HG03457 (cell line): Measurements from ENCODE around the gene ATG5.

ENCODE experiments used
- ATAC-seq: cut with Tn5 transposase; IDR thresholded peaks from one replicate; pipeline ENCODE4 v1.9.1; 2021; ENCODE audit warnings: moderate number of reproducible peaks; ENCODE audit not compliant: unreplicated experiment

The ATG5 gene

DNA sequence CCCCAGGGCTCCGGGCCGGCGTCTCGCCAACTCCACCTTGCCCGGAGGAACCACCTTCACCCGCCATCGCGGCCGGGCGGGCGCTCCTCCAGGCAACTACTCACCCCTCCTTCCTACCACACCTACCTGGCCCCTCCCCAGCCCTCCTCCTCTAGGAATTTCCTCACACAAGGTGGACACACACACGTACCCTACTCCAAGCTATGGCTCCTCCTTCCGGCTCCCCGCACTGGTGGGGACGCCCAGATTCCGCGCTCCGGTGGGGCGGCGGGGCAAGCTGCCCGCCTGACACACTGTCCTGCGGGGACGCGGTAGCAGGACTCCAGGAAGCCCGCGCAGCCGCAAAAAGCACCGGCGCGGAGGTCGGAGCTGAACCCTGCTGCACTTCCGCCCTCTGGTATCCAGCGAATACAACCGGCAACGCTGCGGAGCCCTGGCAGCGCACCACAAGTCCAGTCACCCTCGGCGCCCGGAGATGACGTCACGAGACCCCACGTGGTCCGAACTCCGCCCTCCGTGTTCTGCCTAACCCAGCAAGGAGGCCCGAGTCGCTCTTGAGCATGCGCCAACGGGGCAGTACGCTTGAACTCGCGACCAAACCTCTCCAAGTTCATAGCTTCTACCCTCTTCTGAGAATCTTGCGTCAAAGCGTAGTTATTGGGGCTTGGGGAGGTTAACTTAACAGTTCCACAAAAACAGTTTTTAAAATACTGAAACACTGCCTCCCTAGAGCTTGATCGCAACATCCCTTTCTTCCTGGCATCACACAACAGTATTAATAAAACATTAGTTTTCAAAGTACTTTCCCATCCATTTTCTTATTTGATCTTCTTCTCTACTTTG lies at the start of gene ATG5:
Gene ATG5 (minus strand): TSS at position 425 of the 843 bp plus-strand sequence. CDS start 9,552 bp downstream, outside the sequence.
- ATAC-seq, result peak; percentile 91

DNA sequence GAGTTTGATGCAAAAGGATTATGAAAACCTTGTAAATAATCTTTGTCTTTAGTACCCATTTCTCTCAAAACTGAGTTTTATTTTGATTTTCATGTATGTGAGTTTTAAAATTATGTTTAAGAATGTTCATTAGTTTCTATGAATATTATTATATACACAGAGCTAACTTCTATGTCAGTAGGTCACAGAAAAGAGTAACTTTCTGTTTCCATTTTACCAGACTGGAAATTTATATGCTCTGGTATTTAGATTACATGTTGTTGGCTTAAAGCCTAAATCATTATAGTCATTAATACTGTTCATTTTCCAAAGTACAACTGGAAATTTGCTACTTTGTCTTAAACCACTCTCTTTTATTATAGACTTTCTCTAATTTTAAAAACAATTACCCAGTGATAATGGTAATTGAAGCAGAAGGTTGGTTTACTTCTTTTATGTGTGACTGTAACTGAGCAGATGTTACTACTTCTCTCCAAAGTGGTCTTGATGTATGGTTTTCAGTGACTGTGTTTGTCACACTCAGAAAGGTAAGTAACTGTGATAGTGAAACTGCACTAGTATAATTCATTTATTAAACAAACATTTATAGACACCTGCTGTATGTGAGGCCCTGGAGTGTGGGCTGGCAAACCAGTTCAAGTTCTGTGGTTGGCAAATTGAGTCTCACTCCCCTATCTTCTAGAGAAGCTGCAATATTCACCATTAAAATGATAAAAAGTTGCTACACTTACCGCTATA lies 48.1 kb upstream of the ATG5 start:
- ATAC-seq, result no peak

DNA sequence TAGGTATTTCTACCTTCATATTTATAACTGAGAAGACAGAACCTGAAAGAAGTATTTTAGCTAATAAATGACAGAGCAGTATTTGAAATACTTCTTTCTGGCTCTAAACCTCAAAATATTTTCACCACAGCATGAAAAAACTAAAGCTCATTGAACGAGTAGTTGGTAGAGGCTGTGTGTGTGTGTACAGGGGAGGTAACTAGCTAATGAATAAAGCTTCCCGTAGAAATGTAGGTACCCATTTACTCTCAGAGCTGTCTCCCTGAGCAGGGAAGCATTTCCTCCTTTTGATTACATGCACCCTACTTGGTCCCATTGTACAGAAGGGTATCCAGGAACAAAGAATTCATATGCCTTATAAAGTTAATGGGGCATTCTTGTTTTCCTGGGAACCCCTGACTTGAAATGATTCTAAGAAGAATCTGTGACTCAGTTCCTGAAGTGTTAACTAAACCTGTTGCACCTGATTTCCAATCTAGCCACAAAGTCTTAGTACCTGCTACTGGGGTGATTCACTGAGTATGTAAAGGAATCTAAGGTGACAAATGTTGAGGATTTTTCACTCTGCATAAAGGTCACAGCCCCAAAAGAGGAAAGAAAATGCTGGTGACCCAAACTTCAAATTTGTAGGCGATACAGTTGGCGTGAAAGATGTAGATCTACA lies 47.4 kb upstream of the ATG5 start:
- no peak for ATAC-seq

DNA sequence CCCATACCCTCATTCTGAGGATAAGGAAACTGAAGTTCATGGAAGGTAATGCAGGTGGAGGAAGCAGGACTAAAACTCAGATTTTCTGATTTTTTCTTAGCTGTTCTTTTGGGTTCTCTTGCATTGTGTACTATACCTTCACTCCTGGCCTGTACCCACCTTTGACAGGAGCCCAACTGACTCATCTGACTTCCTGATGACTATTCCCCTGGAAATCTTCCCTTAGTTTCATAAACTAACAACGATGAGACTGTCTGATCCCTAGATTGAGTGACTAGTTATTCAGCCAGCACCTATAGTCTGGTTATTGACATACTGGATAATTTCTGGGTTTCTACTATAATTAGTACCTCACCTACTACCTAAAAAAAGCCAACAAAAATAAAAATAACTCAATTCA lies 45.1 kb upstream of the ATG5 start:
- no peak for ATAC-seq

DNA sequence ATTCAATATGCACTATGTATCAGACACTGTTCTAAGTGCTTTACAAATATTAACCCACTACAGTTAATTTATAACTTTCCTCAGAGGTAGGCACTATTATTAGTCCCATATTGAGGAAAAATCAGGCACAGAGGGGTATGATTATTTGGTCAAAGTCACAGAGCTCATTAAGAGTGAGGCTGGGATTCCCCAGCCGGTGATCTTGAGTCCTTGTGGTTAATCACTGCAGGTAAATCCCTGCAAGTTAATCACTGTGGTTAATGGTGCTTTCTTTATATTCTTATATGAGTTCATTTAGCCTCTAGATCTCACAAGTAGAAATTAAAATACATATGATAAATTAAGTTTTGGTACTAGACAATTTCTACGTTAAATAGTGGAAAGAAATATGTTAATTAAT lies 44.2 kb upstream of the ATG5 start:
- ATAC-seq, result no peak

DNA sequence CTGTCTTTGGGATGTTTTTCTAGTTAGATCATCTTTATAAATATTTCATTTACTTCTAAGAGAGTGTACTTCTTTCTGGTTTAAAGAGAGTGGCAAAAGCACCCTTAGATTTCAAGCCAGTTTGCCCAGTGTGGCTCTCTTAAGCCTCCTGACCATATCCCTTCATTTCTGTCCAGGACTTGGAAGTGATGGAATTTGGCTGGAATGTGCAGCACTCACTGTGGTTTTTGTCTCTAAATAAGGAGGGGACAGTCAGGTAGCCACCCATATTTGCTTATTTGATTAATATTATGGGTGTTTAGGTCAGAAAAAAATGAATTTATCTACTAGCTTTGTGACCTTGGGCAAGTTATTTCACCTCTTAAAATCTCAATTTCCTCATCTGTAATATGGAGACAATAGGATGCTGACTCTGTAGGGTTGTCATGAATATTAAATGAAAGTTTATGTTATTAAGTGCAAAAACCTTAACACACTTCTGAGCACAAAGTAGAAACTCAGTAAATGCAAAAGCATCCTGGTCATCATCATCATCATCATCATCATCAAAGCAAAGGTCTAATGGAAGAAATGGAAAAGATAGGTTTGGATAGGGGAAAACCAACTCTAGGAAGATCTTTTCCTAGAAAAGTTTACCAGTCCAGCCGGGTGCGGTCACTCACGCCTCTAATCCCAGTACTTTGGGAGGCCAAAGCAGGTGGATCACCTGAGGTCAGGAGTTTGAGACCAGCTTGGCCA lies 38.0 kb upstream of the ATG5 start:
- ATAC-seq, result no peak

DNA sequence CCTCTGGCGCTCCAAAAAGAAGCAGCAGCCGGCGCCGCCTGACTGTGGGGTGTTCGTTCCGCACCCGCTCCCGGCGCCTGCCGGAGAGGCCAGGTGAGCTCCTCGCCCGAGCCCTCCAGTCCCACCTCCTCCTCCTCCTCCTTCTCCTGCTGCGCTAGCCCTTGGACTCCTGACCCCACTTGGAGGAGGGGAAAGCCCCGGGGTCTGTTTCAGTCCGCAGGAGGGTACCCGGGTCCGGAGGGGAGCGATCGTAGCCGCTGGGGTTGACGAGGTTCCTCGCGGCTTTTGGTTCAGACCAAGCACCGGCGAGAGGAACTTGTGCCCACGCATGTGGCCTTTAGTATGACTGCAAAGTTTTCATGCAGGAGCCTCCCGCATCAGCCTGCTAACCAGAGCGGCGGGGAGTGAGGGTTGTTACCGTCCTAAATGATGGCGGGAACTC lies 35.5 kb upstream of the ATG5 start:
- ATAC-seq, result no peak

DNA sequence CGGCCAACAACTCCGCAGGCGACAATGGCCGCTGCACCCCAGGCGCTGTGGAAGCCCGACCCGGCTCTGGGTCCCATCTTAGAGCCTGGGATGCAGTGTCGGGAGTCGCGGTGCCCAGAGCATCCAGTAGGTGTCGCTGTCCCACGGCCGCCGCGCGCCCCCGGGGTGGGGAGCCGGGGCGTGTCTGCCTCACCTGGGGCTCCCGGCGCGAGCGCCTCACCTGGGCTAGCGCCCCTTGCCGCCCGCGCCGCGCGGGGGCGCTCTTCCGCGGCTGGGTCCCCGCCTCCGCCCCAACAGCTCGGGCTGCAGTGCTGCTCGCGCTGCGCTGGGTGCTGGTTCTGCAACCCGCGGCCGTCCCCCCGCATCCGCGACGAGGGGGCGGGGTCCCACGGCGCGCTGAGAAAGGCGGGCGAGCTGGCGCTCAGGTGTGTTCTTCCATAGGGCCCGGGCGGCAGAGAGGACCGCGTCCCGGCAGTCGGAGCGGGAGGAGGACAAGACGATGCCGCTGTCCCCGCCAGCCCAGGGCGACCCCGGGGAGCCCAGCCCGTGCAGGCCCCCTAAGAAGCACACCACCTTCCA lies 34.9 kb upstream of the ATG5 start, which contains the start of gene CRYBG1:
Gene CRYBG1 (plus strand): TSS at position 308 of the 579 bp plus-strand sequence. CDS start 192 bp downstream, at position 500.
- no peak for ATAC-seq

DNA sequence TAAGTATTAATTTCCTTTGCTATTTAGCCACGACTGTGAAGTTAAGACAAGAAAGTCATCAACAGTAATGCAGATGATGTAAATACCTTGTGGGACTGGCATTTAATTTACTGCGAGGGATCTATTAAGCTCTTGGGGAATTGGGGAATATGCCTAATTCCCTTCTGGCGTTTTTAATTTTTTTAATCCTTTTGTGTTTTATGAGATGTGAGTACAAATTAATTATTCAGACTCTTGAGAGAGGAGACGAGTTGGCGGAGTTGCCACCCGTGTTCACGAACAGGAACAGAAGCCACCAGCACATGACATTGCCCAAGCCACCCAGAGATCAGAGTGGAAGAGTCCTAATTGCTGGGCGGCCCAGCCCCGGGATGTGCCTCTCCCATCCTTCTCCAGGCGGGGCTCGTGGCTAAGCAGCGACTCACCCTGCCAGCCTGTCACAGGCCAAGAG lies 34.4 kb upstream of the ATG5 start:
- no peak for ATAC-seq

DNA sequence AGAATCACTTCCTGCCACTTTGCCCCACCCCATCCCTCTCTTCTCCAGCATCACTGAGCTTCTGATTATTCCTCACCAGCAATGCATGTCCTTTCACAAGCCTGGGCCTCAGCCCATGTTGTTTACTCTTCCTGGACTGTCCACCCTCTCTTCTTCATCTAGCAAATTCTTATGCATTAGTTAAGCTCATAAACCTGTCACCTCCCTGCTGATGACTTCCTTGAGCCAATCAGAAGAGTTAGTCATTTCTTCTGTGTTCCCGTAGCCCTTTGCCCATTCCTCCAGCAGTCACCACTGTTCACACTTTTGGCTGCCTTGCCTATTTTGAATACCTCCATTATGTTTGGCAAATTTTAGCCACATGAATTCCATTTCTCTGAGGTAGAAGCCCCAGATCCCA lies 30.8 kb upstream of the ATG5 start:
- no peak for ATAC-seq

DNA sequence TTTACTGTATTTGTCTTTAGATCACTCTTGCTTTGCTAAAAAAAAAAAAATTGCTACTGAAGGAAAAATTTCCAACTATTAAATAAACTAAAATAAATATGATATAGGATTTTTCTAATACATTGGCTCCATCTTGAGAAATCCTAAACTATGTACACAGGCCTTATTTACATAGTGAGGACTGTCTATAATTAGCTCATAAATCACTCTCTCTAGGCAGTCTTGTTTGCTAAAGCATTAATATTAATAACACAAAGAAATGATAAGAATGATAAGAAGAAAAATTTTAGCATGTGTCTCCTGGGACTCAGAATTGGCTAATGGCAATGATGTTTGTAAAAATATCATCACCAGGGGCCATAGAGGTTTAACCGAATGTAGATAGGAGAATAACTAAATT lies 21.7 kb upstream of the ATG5 start:
- ATAC-seq, result no peak

DNA sequence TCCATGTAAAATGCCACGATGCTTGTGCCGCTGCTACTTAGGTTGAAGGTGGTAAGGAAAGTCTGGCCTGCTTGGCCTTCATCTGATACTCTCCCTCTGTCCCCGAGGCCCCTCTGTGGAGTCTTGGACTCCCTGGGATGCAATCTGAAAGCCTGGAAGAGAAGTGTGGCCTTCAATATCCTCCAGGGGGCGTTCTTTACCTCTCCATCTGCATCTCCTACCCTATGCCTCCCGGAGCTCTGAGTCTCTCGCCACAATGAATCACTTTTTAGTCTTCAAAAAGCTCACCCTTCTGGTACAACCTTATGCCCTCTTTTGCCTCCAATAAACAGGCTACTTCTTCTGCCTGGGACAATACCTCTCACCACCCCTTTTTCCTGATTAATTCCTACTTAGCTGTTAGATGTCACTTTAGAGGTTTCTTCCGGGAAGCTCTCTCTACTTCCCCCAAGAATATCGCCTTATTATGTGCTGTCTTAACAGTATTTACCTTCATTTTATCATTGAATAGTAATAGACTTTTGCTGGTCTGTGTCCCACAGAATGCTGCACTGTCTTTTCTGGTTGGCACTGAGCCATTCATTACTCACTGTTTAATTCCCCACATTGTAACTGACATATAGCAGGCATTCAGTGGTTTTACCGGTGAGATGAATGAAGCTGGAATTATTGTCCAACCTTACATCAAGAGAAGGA lies 13.9 kb upstream of the ATG5 start:
- ATAC-seq, result peak; percentile 67

DNA sequence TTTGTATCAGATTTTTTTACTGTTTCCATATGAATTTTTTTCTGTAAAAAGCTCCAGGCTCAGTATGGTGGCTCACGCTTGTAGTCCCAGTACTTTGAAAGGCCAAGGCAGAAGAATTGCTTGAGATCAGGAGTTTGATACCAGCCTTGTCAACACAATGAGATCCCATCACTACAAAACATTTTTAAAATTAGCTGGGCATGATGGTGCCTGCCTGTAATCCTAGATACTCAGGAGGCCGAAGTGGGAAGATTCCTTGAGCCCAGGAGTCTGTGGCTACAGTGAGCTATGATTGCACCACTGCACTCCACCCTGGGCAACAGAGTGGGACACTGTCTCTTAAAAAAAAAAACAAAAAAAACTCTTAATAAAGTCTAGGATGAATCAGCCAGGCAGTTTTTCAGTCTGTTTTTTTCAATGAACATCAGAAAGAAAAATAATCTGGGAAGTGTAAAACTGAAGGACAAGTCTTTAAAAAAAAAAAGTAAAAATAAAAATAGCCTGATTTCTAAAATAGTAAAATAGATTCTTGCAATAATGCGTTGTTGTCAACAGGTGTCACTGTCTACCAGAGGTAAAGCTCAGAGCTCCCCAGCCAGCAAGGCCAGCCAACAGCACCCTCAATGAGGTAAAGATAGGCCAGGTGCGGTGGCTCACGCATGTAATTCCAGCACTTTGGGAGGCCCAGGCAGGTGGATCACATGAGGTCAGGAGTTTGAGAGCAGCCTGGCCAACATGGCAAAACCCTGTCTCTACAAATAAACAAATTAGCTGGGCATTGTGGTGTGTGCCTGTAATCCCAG lies 9.3 kb upstream of the ATG5 start:
- ATAC-seq, result no peak

DNA sequence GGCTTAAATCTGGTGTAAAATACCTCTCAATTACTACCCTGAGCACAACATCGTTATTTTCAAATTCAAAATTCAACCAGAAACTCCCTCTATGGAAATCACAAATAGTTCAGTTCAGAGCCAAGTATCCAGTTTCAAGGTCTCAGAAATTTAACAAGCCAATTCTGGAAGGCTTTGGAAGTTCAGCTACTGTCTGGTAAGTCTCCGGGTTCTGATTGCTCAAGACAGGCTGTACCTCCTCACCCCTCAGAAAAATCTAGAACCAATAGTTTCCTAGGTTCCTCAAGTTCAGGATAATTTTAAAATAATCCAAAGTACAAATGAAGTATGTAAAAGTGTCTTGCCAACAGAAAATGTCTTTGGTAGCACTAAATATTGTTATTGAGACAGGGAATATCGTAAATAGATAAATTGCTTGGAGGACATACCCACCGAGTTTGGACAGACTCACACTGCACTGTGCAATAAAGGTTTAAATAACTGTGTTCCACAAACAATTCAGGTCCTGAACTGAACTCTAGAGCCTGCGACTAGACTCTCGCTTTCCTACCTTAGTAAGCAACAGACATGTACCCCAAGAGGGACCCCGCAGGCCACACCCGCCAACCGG lies 729 bp downstream of the ATG5 start:
- no peak for ATAC-seq

DNA sequence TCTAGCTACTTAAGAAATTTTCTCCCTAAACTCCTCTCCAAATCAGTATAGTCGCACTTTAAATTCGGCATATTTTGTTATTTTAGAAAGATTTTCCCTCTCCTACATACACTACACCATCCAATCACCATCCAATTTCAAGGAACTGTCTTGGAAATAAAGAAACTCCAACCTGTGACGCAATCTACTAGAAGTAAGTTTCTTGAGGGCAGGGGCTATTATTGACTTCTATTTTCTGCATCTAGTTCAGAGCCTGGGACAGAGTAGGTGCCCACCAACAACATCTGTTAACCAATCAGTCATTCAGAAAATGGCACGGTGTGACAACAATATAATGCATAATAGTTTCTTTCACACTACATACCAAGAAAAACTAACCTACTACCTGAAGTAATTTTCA lies 3.6 kb downstream of the ATG5 start:
- ATAC-seq, result no peak

DNA sequence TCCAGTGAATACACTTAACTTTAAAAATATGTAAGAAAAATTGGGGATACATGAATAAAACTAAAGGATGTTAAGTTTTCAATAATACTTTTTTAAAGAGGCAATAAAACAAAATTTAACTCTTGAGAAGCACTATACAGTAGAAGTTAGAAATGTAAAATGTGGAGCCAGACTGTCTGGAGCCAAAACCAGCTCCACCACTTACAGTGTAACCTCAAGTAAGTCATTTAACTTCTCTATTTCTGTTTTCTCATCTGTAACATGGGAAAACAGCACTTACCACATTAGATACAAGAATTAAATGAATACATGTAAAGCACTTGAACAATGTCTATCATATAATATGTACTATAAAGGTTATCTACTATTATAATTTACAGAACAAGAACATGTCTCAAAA lies 6.7 kb downstream of the ATG5 start:
- ATAC-seq, result no peak

DNA sequence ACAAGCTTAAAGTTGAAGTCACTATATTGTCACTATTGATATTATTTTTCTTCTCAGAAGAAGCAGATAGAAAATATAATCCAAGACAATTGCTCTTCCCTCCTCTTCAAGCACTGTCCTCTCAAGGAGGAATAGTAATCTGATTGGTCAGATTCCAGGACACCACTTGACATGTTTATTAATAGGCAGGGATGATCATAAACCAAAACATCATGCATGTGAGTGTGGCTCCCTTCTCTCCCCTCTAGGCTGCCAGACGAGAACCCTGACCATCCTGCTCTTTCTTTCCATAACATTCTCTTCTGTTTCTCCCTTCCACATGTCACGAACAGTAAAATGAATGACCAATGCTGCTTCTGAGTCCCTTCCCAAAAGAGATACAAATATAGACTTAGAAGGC lies 7.5 kb downstream of the ATG5 start:
- ATAC-seq, result no peak

DNA sequence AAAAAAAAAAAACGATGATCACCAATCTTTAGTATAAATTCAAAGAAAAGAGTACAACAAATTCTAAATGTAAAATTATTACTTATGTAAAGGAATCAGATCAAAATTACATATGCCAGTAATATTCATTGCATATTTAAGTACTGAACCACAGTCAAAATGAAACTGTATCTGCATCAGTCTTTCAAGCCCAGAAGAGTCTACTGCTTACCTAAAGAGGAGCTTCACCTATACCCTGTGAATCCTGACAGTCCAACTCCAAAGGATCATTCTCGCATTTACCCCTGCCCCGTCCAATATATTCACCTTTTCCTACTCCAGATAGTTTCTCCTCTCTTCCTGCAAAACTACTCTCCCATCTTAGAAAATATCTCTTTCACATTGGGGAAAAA lies 9.2 kb downstream of the ATG5 start:
- ATAC-seq, result no peak
